NCI-H1048 (cell line): Measurements from ENCODE around the gene PGP.

Experiments
- DNase-seq: peaks from one replicate; lab custom pipeline; 2025; lab: John Stamatoyannopoulos, UW

PGP gene

GRCh38 chr16:2180962-2181923 lies 33.4 kb downstream of the PGP start:
- no peak for DNase-seq

DNA sequence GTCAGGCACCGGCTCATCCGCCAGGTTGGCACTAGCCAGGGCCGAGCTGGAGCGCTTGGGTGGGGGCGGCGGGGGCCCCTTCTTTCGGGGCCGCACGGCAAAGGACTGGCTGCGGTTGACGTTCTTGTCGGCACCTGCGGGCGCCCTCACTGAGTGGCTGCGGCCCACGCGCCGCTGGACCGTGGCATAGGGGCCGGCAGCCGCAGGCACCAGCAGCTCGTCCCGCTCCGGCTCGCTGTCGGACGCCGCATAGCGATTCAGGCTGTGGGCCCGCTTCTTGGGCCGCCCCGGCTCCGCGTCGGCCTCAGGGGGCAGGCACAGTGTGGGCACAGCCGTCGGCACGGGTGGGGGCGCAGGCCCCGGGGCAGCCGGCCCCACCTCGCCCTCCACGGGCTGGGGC lies 34.2 kb downstream of the PGP start:
- no peak for DNase-seq

- no peak for DNase-seq
These were observed 35.1 kb downstream of the PGP start for GRCh38 chr16:2179576-2179975.

DNA sequence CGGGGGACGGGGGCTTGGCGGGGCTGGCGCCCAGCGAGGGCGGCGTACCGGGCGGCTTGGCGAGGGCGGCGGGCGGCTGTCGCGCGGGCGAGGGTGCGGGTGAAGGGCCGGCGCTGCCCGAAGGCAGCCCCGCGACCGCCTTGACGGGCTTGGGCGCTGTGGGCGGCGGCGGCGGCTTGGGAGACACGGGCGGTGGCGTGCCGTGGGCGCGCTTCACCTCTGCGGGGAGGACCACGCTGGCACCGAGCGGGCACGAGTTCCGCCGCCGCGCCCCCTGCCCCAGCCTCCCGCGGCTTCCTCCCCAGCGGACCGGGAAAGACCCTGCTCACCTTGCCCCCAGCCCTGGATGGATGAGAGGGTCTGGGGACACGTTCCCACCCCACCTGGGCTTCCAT lies 35.5 kb downstream of the PGP start:
- DNase-seq: no peak

DNA sequence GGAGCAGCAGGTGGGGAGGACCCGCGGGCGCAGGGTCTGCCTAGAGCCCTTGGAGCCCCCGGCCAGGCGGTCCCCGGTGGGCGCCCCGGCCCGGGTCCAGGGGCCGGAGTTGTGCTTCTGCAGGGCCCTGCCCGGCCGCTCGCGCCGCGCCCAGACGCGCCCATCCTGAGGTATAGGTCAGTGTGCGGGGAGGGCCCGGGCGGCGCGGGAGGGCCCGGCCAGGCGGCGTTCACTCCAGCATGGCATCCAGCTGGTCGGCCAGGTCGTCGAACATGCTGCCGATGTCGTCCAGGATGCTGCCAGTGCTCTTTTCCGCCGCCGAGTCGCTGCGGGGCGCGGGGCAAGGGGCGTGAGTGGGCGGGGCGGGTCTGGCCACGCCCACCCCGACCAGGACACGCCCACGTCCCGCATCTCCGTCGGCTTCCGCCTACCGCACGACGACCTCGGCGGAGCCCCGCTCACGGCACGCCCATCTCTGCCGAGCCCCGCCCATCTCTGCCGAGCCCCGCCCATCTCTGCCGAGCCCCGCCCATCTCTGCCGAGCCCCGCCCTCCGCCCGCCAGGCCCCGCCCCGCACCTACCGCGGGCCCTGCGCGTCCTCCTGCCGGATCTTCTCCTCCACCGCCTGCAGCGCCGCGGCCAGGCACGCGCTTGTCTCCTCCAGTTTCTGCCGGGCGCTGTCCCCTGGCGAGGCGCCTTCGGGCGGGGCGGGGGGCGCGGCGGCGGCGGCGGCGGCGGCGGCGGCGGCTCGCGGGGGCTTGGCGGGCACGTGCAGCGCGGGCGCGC lies 36.1 kb downstream of the PGP start:
- no peak for DNase-seq

GRCh38 chr16:2177561-2177960 lies 37.1 kb downstream of the PGP start:
- DNase-seq: no peak

DNA sequence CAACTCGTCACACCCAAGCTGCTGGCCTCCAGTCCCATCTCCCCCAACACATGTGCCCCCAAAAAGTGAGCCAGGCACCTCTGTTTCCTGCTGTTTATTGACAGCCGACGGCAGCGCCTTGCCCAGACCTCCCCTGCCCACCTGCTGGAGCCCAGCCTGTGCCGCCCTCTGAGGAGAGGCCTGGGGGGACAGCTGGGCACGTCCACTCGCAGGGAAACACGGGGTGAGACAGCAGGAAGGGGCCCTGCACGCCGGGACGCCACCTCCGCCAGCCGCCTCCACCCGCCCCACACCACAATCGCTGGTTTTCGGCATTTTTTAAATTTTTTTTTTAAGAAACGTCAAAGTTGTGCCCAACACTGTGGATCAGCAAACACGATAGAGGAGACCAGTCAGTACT lies 37.5 kb downstream of the PGP start:
- DNase-seq: no peak

- no peak for DNase-seq
These were observed 38.6 kb downstream of the PGP start for GRCh38 chr16:2176047-2176446.

- no peak for DNase-seq
These were observed 39.2 kb downstream of the PGP start for GRCh38 chr16:2175454-2175853.

DNA sequence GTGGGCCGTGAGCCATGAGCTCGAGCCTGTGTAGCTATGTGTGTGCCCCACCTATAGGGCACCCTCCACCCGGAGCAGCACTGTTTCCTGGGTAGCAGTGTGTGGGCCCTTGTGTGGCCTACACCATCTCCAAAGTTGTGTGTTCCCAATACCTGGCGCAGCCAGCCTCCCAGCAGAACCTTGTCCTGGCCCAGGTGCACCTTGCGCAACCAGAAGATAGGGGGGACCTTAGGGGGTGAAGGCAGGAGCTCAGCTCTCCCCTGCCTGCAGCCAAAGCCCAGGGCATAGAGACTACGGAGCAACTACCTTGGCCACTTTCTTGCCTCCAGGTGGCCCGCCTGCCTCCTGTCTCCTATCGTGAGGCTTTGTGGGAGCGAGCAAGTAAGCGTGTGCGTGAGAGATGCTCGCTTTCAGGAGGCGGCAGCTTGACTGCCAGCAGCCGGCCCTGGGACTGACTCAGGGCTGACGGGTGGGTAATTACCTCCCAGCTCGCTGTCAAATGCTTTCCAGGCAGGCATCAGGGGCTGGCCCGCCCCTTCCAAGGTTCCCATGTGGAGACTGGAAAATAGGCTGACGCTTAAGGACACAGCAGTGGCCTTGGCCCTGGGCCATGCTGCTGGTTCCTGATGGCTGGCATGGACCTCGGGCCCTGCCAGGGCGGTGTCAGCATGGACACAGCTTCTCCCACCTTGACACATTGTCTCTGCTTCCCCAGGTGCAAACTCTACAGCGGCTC lies 40.1 kb downstream of the PGP start:
- DNase-seq: no peak

GRCh38 chr16:2173916-2174315 lies 40.7 kb downstream of the PGP start:
- no peak for DNase-seq

DNA sequence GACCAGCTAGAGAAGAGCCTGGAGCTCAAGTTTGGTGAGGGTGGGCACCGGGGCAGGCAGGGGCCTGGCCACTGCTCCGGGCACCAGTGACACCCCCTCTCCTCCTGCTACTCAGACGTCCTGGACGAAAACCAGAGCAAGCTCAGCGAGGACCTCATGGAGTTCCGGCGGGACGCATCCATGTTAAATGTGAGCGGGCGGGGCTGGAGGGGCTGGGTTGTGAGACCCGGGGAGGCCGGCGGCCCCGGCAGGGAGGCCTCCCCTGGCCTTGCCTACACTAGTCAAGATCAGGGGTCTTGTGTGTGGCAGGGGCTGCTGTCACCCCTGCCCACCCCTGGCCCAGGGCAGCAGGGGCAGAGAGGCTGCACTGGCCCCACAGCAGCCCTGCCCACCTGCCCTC lies 41.3 kb downstream of the PGP start:
- no peak for DNase-seq

DNA sequence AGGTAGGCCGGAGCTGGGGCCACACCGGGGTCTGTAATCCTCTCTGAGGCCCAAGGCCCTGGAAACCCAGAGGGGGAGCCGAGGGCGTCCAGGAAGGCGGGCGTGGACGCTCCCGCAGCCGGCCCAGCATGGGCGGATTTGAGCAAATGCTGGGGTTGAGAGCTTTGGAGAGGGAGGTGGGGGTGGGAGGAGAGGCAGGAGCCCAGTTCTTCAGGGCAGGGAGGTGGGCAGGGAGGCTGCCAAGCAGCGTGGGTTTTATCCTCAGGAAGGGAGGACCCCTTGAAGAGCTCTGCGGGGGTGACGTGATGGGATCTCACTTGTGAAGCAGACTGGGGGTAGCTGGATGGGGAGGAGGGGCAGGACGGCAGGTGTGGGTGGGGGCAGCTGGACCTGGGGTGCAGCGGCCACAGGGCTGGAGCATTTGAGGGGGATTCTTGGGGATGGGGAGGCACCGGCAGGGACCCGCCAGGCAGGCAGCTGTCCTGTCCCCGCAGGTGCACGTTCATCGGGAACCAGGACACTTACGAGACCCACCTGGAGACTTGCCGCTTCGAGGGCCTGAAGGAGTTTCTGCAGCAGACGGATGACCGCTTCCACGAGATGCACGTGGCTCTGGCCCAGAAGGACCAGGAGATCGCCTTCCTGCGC lies 41.8 kb downstream of the PGP start:
- DNase-seq: no peak

DNA sequence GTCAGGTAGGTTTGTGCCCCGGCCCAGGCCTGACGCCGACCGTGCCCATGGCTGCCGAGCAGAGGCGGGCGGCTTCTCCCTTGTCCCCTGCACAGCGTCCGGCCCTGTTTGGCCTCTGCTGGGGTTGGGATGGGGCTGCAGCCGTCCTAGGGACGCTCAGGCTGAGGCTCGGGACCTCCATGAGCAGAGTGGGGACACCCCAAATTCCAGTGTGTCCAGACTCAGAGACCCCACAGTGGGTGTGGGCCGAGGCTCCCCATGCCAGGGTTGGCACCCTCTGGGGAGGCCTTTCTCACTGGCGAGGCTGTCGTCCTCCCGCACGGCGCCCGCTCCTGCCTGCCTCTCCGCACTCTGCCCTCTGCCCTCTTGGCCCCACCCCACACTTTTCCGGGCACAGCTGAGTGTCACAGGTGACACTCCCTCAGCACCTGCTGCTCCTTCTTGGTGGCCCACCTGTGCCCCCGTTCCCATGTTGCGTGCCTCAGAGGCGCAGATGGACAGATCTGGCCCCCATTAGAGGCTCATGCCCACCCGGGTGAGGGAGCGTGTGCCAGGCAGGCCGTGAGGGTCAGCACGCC lies 43.0 kb downstream of the PGP start:
- DNase-seq: no peak

GRCh38 chr16:2170587-2171435 lies 43.8 kb downstream of the PGP start:
- no peak for DNase-seq

GRCh38 chr16:2170080-2170479 lies 44.6 kb downstream of the PGP start:
- DNase-seq: no peak

GRCh38 chr16:2167068-2167638 lies 47.5 kb downstream of the PGP start:
- DNase-seq: no peak

- DNase-seq: no peak
These were observed 48.2 kb downstream of the PGP start for GRCh38 chr16:2166263-2167067.

GRCh38 chr16:2165861-2166260 lies 48.8 kb downstream of the PGP start:
- no peak for DNase-seq
